Measurements from ENCODE around the gene PRKACG. TPM values are rescaled to one million over a fixed set of nuclear protein-coding genes. Genes with fewer than 3 reads are reported as not detected.

PRKACG gene
- total RNA-seq, 1 donor from 2014 or later = not detected

- H3K36me3 ChIP-seq = no peaks in the 10 kb centered on the region
- H3K27me3 ChIP-seq = no peaks in the 10 kb centered on the region
- H3K4me3 ChIP-seq = no peak overlapping the region
- no peaks in the 10 kb centered on the region for H3K4me1 ChIP-seq
- DNase-seq = no peak
- ATAC-seq = no peak
- TF ChIP-seq, protein P1, sequence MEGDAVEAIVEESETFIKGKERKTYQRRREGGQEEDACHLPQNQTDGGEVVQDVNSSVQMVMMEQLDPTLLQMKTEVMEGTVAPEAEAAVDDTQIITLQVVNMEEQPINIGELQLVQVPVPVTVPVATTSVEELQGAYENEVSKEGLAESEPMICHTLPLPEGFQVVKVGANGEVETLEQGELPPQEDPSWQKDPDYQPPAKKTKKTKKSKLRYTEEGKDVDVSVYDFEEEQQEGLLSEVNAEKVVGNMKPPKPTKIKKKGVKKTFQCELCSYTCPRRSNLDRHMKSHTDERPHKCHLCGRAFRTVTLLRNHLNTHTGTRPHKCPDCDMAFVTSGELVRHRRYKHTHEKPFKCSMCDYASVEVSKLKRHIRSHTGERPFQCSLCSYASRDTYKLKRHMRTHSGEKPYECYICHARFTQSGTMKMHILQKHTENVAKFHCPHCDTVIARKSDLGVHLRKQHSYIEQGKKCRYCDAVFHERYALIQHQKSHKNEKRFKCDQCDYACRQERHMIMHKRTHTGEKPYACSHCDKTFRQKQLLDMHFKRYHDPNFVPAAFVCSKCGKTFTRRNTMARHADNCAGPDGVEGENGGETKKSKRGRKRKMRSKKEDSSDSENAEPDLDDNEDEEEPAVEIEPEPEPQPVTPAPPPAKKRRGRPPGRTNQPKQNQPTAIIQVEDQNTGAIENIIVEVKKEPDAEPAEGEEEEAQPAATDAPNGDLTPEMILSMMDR (IDR thresholded peaks at IDR 0.05) = no peak
- no peak overlapping the region for H3K27ac ChIP-seq
- H3K9me3 ChIP-seq = no peaks in the 10 kb centered on the region
- intact Hi-C loops (cut with DNase I) = no loop called here
Observed at GRCh38 chr9:69020301-69021145, 6.6 kb upstream of the PRKACG start.

GRCh38 chr9:69019808-69020207 lies 5.9 kb upstream of the PRKACG start:
- intact Hi-C loops (cut with DNase I) = no loop called here

GRCh38 chr9:69018737-69019136 lies 4.8 kb upstream of the PRKACG start:
- Histone ChIP-seq H3K27ac (no peak overlapping the region), H3K27me3 (no peaks in the 10 kb centered on the region), H3K9me3 (no peaks in the 10 kb centered on the region), H3K36me3 (no peaks in the 10 kb centered on the region), H3K4me3 (no peak overlapping the region), H3K4me1 (no peaks in the 10 kb centered on the region)
- intact Hi-C loops (cut with DNase I) = no loop called here
- DNase-seq (no peak), ATAC-seq (no peak)
- TF ChIP-seq, protein P1 (IDR thresholded peaks at IDR 0.05) = no peak

More at GRCh38 chr9:69019808-69020207, 5.9 kb upstream of the PRKACG start:
- peak; percentile 29 for ATAC-seq
- no peak for DNase-seq
- H3K27ac ChIP-seq = no peak overlapping the region
- H3K9me3 ChIP-seq = no peaks in the 10 kb centered on the region
- TF ChIP-seq, protein P1 (IDR thresholded peaks at IDR 0.05) = no peak
- H3K27me3 ChIP-seq = no peaks in the 10 kb centered on the region
- no peak overlapping the region for H3K4me3 ChIP-seq
- H3K36me3 ChIP-seq = no peaks in the 10 kb centered on the region
- no peaks in the 10 kb centered on the region for H3K4me1 ChIP-seq

- intact Hi-C loops (cut with DNase I) = no loop called here
- no peaks in the 10 kb centered on the region for H3K36me3 ChIP-seq
- TF ChIP-seq, protein P1 (IDR thresholded peaks at IDR 0.05) = no peak
- ATAC-seq = no peak
- H3K9me3 ChIP-seq = no peaks in the 10 kb centered on the region
- H3K4me1 ChIP-seq = no peaks in the 10 kb centered on the region
- no peak for DNase-seq
- H3K27ac ChIP-seq = no peak overlapping the region
- H3K27me3 ChIP-seq = no peaks in the 10 kb centered on the region
- no peak overlapping the region for H3K4me3 ChIP-seq
Observed at GRCh38 chr9:69016191-69017096, 2.5 kb upstream of the PRKACG start.

- Histone ChIP-seq H3K27ac (no peak overlapping the region), H3K27me3 (no peaks in the 10 kb centered on the region), H3K4me3 (no peak overlapping the region), H3K9me3 (no peaks in the 10 kb centered on the region), H3K36me3 (no peaks in the 10 kb centered on the region), H3K4me1 (no peaks in the 10 kb centered on the region)
- no peak for DNase-seq
- TF ChIP-seq, protein P1 (IDR thresholded peaks at IDR 0.05) = no peak
- ATAC-seq = peak; percentile 30
- intact Hi-C loops (cut with DNase I) = no loop called here
Observed at GRCh38 chr9:69013382-69013727, 558 bp downstream of the PRKACG start.
